Ishikawa (cell line): Measurements from ENCODE around the gene PTPN11.

Source experiments
- CEBPB ChIP-seq: IDR thresholded peaks from 2 replicates; pipeline ENCODE4 v1.6.1; 2012
- CREB1 ChIP-seq: IDR thresholded peaks from 2 replicates; pipeline ENCODE4 v1.6.1; 2012; ENCODE audit warnings: low read depth
- EGR1 ChIP-seq: IDR thresholded peaks from 2 replicates; pipeline ENCODE4 v1.6.1; 2012
- EP300 ChIP-seq: IDR thresholded peaks from 2 replicates; pipeline ENCODE4 v1.6.1; 2012; ENCODE audit warnings: borderline replicate concordance
- FOXM1 ChIP-seq: IDR thresholded peaks from 2 replicates; pipeline ENCODE4 v1.6.1; 2012; ENCODE audit warnings: low read depth, borderline replicate concordance
- NFIC ChIP-seq: IDR thresholded peaks from 2 replicates; pipeline ENCODE4 v1.6.1; 2012
- RAD21 ChIP-seq: IDR thresholded peaks from 2 replicates; pipeline ENCODE4 v1.6.1; 2012; ENCODE audit warnings: low read depth
- TAF1 ChIP-seq: IDR thresholded peaks from 2 replicates; pipeline ENCODE4 v1.6.1; 2012; ENCODE audit warnings: low read depth, mild to moderate bottlenecking
- TCF12 ChIP-seq: IDR thresholded peaks from 2 replicates; pipeline ENCODE4 v1.6.1; 2012; ENCODE audit warnings: low read depth
- TEAD4 ChIP-seq: IDR thresholded peaks from 2 replicates; pipeline ENCODE4 v1.6.1; 2012
- YY1 ChIP-seq: IDR thresholded peaks from 2 replicates; pipeline ENCODE4 v1.6.1; 2012; ENCODE audit warnings: low read depth
- ZBTB7A ChIP-seq: IDR thresholded peaks from 2 replicates; pipeline ENCODE4 v1.6.1; 2012; ENCODE audit warnings: low read depth
- TF ChIP-seq, protein P1 (sequence below): IDR thresholded peaks from 2 replicates; pipeline ENCODE4 v1.6.1; 2012; ENCODE audit warnings: low read depth, mild to moderate bottlenecking
- TF ChIP-seq, protein P2 (sequence below): IDR thresholded peaks from 2 replicates; pipeline ENCODE4 v1.6.1; 2012
- TF ChIP-seq, protein P3 (sequence below): IDR thresholded peaks from 2 replicates; pipeline ENCODE4 v1.6.1; 2012

PTPN11 gene

DNA sequence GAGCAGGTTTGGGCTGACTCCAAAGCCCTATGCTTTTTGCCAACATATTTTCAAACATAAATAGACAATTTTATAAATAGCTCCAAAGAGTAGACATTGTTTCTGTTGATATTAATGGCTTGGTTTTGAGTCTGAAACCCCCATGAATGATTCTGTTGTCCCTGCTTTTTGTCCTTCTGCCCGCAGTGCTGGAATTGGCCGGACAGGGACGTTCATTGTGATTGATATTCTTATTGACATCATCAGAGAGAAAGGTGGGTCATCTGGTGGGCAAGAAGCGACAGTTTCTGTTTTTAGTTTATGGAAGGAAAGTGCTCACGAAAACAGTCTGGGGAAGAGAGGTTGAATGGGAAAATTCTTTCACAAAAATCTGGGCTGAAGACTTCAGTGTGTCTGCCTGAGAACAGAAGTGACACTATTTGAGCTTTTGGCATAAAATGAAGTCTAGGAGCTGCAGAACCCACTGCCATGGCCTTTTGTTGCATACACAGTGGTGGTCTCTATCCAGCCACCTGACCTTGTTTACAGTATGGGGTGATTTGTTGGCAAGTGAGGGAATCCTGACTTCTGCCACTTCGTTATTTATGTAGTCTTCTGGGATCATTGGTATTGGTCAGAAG is 69.6 kb downstream of the PTPN11 start:
- no peak for TF ChIP-seq YY1
- no peak for TF ChIP-seq EGR1
- TF ChIP-seq CEBPB: no peak
- no peak for TF ChIP-seq TCF12
- TF ChIP-seq, protein P1, sequence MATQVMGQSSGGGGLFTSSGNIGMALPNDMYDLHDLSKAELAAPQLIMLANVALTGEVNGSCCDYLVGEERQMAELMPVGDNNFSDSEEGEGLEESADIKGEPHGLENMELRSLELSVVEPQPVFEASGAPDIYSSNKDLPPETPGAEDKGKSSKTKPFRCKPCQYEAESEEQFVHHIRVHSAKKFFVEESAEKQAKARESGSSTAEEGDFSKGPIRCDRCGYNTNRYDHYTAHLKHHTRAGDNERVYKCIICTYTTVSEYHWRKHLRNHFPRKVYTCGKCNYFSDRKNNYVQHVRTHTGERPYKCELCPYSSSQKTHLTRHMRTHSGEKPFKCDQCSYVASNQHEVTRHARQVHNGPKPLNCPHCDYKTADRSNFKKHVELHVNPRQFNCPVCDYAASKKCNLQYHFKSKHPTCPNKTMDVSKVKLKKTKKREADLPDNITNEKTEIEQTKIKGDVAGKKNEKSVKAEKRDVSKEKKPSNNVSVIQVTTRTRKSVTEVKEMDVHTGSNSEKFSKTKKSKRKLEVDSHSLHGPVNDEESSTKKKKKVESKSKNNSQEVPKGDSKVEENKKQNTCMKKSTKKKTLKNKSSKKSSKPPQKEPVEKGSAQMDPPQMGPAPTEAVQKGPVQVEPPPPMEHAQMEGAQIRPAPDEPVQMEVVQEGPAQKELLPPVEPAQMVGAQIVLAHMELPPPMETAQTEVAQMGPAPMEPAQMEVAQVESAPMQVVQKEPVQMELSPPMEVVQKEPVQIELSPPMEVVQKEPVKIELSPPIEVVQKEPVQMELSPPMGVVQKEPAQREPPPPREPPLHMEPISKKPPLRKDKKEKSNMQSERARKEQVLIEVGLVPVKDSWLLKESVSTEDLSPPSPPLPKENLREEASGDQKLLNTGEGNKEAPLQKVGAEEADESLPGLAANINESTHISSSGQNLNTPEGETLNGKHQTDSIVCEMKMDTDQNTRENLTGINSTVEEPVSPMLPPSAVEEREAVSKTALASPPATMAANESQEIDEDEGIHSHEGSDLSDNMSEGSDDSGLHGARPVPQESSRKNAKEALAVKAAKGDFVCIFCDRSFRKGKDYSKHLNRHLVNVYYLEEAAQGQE: no peak
- TF ChIP-seq, protein P2, sequence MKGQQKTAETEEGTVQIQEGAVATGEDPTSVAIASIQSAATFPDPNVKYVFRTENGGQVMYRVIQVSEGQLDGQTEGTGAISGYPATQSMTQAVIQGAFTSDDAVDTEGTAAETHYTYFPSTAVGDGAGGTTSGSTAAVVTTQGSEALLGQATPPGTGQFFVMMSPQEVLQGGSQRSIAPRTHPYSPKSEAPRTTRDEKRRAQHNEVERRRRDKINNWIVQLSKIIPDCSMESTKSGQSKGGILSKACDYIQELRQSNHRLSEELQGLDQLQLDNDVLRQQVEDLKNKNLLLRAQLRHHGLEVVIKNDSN: no peak
- TF ChIP-seq CREB1: no peak
- TF ChIP-seq TEAD4: no peak
- TF ChIP-seq TAF1: no peak
- no peak for TF ChIP-seq ZBTB7A
- TF ChIP-seq RAD21: no peak
- no peak for TF ChIP-seq EP300
- TF ChIP-seq, protein P3, sequence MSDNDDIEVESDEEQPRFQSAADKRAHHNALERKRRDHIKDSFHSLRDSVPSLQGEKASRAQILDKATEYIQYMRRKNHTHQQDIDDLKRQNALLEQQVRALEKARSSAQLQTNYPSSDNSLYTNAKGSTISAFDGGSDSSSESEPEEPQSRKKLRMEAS: no peak
- no peak for TF ChIP-seq NFIC
- TF ChIP-seq FOXM1: no peak

DNA sequence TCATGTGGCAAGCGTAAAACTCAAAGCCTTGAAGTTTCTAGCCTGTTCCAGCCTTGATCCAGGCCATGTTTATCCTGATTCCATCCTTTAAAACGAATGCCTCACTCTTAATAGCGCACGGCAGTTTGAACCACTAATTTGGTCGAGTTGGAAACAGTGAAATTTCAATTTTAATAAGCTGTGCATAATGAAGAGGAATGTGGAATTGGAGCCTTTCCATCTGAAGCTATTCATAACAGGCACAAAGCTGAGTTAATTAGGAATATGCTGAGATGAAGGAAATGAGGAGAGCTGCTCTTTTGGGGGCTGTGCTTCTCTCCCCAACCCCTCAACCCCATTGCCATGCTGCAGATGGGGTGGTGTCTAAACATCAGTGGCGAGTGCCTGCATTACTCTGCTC is 70.7 kb downstream of the PTPN11 start:
- TF ChIP-seq YY1: no peak
- TF ChIP-seq, protein P1: no peak
- TF ChIP-seq CEBPB: no peak
- TF ChIP-seq TEAD4: no peak

- TF ChIP-seq EGR1 (no peak), CEBPB (no peak), ZBTB7A (no peak), EP300 (no peak), TAF1 (no peak)
- TF ChIP-seq, protein P1: no peak
- TF ChIP-seq, protein P2: no peak
These were observed 77.7 kb downstream of the PTPN11 start for GRCh38 chr12:112496496-112496895.

GRCh38 chr12:112498580-112498979 is 79.8 kb downstream of the PTPN11 start:
- TF ChIP-seq EP300 (no peak), TCF12 (no peak), TEAD4 (no peak), YY1 (no peak), EGR1 (no peak), ZBTB7A (no peak), FOXM1 (no peak), CREB1 (no peak), TAF1 (no peak), CEBPB (no peak), RAD21 (no peak)
- TF ChIP-seq, protein P1: no peak
- TF ChIP-seq, protein P2: no peak
